ENCODE measurements around the gene MGRN1.

GRCh38 chr16:4684058-4684715, 59.6 kb downstream of the MGRN1 start:
- TF ChIP-seq ZFP30 (CRISPR knock-in tag; IDR thresholded peaks at IDR 0.05) (no peak), CREB5 (CRISPR knock-in tag; IDR thresholded peaks at IDR 0.05; ENCODE audit: low read depth) (no peak), BACH2 (CRISPR knock-in tag; IDR thresholded peaks at IDR 0.05; ENCODE audit: borderline replicate concordance) (no peak), ARNTL (CRISPR knock-in tag; IDR thresholded peaks at IDR 0.05; ENCODE audit: borderline replicate concordance, low read depth) (no peak), TOX (CRISPR knock-in tag; IDR thresholded peaks at IDR 0.05; ENCODE audit: borderline replicate concordance) (no peak), ZNF8 (CRISPR knock-in tag; IDR thresholded peaks at IDR 0.05) (no peak), ZNF70 (CRISPR knock-in tag; IDR thresholded peaks at IDR 0.05) (no peak), ZFP3 (CRISPR knock-in tag; IDR thresholded peaks at IDR 0.05) (no peak)
- TF ChIP-seq, protein P1, sequence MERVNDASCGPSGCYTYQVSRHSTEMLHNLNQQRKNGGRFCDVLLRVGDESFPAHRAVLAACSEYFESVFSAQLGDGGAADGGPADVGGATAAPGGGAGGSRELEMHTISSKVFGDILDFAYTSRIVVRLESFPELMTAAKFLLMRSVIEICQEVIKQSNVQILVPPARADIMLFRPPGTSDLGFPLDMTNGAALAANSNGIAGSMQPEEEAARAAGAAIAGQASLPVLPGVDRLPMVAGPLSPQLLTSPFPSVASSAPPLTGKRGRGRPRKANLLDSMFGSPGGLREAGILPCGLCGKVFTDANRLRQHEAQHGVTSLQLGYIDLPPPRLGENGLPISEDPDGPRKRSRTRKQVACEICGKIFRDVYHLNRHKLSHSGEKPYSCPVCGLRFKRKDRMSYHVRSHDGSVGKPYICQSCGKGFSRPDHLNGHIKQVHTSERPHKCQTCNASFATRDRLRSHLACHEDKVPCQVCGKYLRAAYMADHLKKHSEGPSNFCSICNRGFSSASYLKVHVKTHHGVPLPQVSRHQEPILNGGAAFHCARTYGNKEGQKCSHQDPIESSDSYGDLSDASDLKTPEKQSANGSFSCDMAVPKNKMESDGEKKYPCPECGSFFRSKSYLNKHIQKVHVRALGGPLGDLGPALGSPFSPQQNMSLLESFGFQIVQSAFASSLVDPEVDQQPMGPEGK (CRISPR knock-in tag; IDR thresholded peaks at IDR 0.05; ENCODE audit: borderline replicate concordance): no peak

All from SK-N-SH treated with all-trans-retinoic acid at 6 μM for 48 hours (cell line).